ENCODE results near the gene CNOT1.

CNOT1 gene

GRCh38 chr16:58485184-58485887, 144.3 kb downstream of the CNOT1 start:
- Histone ChIP-seq H3K4me1 (ENCODE audit: control insufficient read depth, low read length) (no peaks in the 10 kb centered on the region), H3K4me3 (ENCODE audit: low read length) (no peak overlapping the region), H3K36me3 (ENCODE audit: control insufficient read depth, low read length) (no peaks in the 10 kb centered on the region), H3K27ac (ENCODE audit: low read depth, low read length) (no peak overlapping the region), H3K79me2 (ENCODE audit: control insufficient read depth, low read length) (no peaks in the 10 kb centered on the region), H3K9me3 (ENCODE audit: control insufficient read depth, insufficient read depth, low read length) (no peaks in the 10 kb centered on the region), H4K20me1 (ENCODE audit: control insufficient read depth, insufficient read depth, low read depth, low read length) (no peaks in the 10 kb centered on the region), H3F3A (ENCODE audit: control insufficient read depth, insufficient read depth) (no peaks in the 10 kb centered on the region), H3K4me2 (ENCODE audit: low read length) (no peak overlapping the region), H3K27me3 (ENCODE audit: control insufficient read depth, low read length) (0 out of 2 replicates have a peak, but pooled peaks cover 2% of the 10 kb centered on the region), H3K9me2 (replicated peaks; ENCODE audit: control insufficient read depth, low read length) (no peaks in the 10 kb centered on the region)
- TF ChIP-seq EZH2phosphoT487 (IDR thresholded peaks at IDR 0.05; ENCODE audit: borderline replicate concordance, low read length) (no peak), CTCF (IDR thresholded peaks at IDR 0.05; ENCODE audit: low read depth, low read length, poor library complexity, severe bottlenecking) (no peak)

- H3K27me3 ChIP-seq (ENCODE audit: control insufficient read depth, low read length), result peaks cover 3% of the 10 kb centered on the region; the same call in 1 of the 2 replicates
- H3K4me3 ChIP-seq (ENCODE audit: low read length), result no peak overlapping the region
- no peak for TF ChIP-seq EZH2phosphoT487 (IDR thresholded peaks at IDR 0.05; ENCODE audit: borderline replicate concordance, low read length)
- no peak for TF ChIP-seq CTCF (IDR thresholded peaks at IDR 0.05; ENCODE audit: low read depth, low read length, poor library complexity, severe bottlenecking)
- no peaks in the 10 kb centered on the region for H3K4me1 ChIP-seq (ENCODE audit: control insufficient read depth, low read length)
- no peaks in the 10 kb centered on the region for H3K79me2 ChIP-seq (ENCODE audit: control insufficient read depth, low read length)
- no peaks in the 10 kb centered on the region for H3F3A ChIP-seq (ENCODE audit: control insufficient read depth, insufficient read depth)
- H3K27ac ChIP-seq (ENCODE audit: low read depth, low read length), result no peak overlapping the region
- no peaks in the 10 kb centered on the region for H3K36me3 ChIP-seq (ENCODE audit: control insufficient read depth, low read length)
- no peaks in the 10 kb centered on the region for H3K9me3 ChIP-seq (ENCODE audit: control insufficient read depth, insufficient read depth, low read length)
- no peaks in the 10 kb centered on the region for H4K20me1 ChIP-seq (ENCODE audit: control insufficient read depth, insufficient read depth, low read depth, low read length)
- no peaks in the 10 kb centered on the region for H3K9me2 ChIP-seq (replicated peaks; ENCODE audit: control insufficient read depth, low read length)
- no peak overlapping the region for H3K4me2 ChIP-seq (ENCODE audit: low read length)
Measured at GRCh38 chr16:58481931-58482330, 147.7 kb downstream of the CNOT1 start.

GRCh38 chr16:58481226-58481869, 148.3 kb downstream of the CNOT1 start:
- H3K4me2 ChIP-seq (ENCODE audit: low read length), result no peak overlapping the region
- H3K79me2 ChIP-seq (ENCODE audit: control insufficient read depth, low read length), result no peaks in the 10 kb centered on the region
- no peaks in the 10 kb centered on the region for H3F3A ChIP-seq (ENCODE audit: control insufficient read depth, insufficient read depth)
- H3K27me3 ChIP-seq (ENCODE audit: control insufficient read depth, low read length), result peaks cover 3% of the 10 kb centered on the region; the same call in 1 of the 2 replicates
- H3K36me3 ChIP-seq (ENCODE audit: control insufficient read depth, low read length), result no peaks in the 10 kb centered on the region
- H3K4me1 ChIP-seq (ENCODE audit: control insufficient read depth, low read length), result no peaks in the 10 kb centered on the region
- no peaks in the 10 kb centered on the region for H3K9me2 ChIP-seq (replicated peaks; ENCODE audit: control insufficient read depth, low read length)
- TF ChIP-seq EZH2phosphoT487 (IDR thresholded peaks at IDR 0.05; ENCODE audit: borderline replicate concordance, low read length), result no peak
- no peak for TF ChIP-seq CTCF (IDR thresholded peaks at IDR 0.05; ENCODE audit: low read depth, low read length, poor library complexity, severe bottlenecking)
- H3K27ac ChIP-seq (ENCODE audit: low read depth, low read length), result no peak overlapping the region
- H4K20me1 ChIP-seq (ENCODE audit: control insufficient read depth, insufficient read depth, low read depth, low read length), result no peaks in the 10 kb centered on the region
- H3K4me3 ChIP-seq (ENCODE audit: low read length), result no peak overlapping the region
- no peaks in the 10 kb centered on the region for H3K9me3 ChIP-seq (ENCODE audit: control insufficient read depth, insufficient read depth, low read length)

All from DOHH2 (cell line).